NCI-H146 treated with DMSO at 0.1 percent for 48 hours (cell line): ENCODE results near the gene COX6A1.
A peak's percentile ranks its signal among the peaks of the same experiment; 100 is the strongest.
"Not testable (repeated sequence)": the region's sequence is repeated elsewhere in the genome, so short reads cannot be mapped to it uniquely, and the experiment has no call there.

Experiments used
- DNase-seq: peaks from one replicate; lab custom pipeline; 2025; ENCODE audit not compliant: unreplicated experiment; lab: John Stamatoyannopoulos, UW

COX6A1 gene

GRCh38 chr12:120466560-120467315 is 28.8 kb downstream of the COX6A1 start:
- DNase-seq: no peak

GRCh38 chr12:120467439-120467838 is 29.5 kb downstream of the COX6A1 start:
- DNase-seq: no peak

GRCh38 chr12:120468325-120468820 is 30.5 kb downstream of the COX6A1 start:
- no peak for DNase-seq

- no peak for DNase-seq
These were observed 31.0 kb downstream of the COX6A1 start for GRCh38 chr12:120468821-120469449.

- DNase-seq: peak; percentile 83
These were observed 31.7 kb downstream of the COX6A1 start, which contains the start of gene SRSF9 for GRCh38 chr12:120469450-120470149. SRSF9 (minus strand) TSS chr12:120469748; CDS start chr12:120469609, 139 bp downstream.

- no peak for DNase-seq
These were observed 32.4 kb downstream of the COX6A1 start for GRCh38 chr12:120470150-120470784.

- DNase-seq: no peak
These were observed 34.6 kb downstream of the COX6A1 start for GRCh38 chr12:120472521-120472920.

- DNase-seq: no peak
These were observed 36.1 kb downstream of the COX6A1 start for GRCh38 chr12:120473807-120474615.

GRCh38 chr12:120474616-120474960 is 36.7 kb downstream of the COX6A1 start:
- no peak for DNase-seq

- DNase-seq: no peak
These were observed 37.7 kb downstream of the COX6A1 start for GRCh38 chr12:120475643-120476042.

- no peak for DNase-seq
These were observed 41.5 kb downstream of the COX6A1 start for GRCh38 chr12:120479458-120479857.

- DNase-seq: no peak
These were observed 42.3 kb downstream of the COX6A1 start for GRCh38 chr12:120480211-120480610.

- no peak for DNase-seq
These were observed 43.3 kb downstream of the COX6A1 start for GRCh38 chr12:120481022-120481767.

- no peak for DNase-seq
These were observed 45.7 kb downstream of the COX6A1 start for GRCh38 chr12:120483621-120484020.

- no peak for DNase-seq
These were observed 48.3 kb downstream of the COX6A1 start for GRCh38 chr12:120485961-120486881.

GRCh38 chr12:120487552-120487951 is 49.6 kb downstream of the COX6A1 start:
- DNase-seq: not testable (repeated sequence)

GRCh38 chr12:120488057-120488640 is 50.2 kb downstream of the COX6A1 start:
- no peak for DNase-seq

- no peak for DNase-seq
These were observed 51.1 kb downstream of the COX6A1 start for GRCh38 chr12:120489018-120489417.
